Muscle of arm (tissue), 14 donors: ENCODE results near the gene TRIM37. TPM values are rescaled to one million over a fixed set of nuclear protein-coding genes. Genes with fewer than 3 reads are reported as not detected.
"Not testable (repeated sequence)": the region's sequence is repeated elsewhere in the genome, so short reads cannot be mapped to it uniquely, and the experiment has no call there.

Source experiments
- DNase-seq: peaks from one replicate; pipeline ENCODE4 v3.0.0-alpha.2; 2013
- long read RNA-seq, 11 donors: transcript quantifications; one replicate each; lab custom pipeline, GENCODE V29; 2026
- polyA plus RNA-seq, 12 donors: library from polyadenylated mRNA; unstranded; fragments of 120-200 nt; gene quantifications; one replicate each; pipeline ENCODE4 v1.2.1, GENCODE V29; 2013; ENCODE audit not compliant: insufficient read length in 12 of 12

TRIM37 gene, protein sequence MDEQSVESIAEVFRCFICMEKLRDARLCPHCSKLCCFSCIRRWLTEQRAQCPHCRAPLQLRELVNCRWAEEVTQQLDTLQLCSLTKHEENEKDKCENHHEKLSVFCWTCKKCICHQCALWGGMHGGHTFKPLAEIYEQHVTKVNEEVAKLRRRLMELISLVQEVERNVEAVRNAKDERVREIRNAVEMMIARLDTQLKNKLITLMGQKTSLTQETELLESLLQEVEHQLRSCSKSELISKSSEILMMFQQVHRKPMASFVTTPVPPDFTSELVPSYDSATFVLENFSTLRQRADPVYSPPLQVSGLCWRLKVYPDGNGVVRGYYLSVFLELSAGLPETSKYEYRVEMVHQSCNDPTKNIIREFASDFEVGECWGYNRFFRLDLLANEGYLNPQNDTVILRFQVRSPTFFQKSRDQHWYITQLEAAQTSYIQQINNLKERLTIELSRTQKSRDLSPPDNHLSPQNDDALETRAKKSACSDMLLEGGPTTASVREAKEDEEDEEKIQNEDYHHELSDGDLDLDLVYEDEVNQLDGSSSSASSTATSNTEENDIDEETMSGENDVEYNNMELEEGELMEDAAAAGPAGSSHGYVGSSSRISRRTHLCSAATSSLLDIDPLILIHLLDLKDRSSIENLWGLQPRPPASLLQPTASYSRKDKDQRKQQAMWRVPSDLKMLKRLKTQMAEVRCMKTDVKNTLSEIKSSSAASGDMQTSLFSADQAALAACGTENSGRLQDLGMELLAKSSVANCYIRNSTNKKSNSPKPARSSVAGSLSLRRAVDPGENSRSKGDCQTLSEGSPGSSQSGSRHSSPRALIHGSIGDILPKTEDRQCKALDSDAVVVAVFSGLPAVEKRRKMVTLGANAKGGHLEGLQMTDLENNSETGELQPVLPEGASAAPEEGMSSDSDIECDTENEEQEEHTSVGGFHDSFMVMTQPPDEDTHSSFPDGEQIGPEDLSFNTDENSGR
- 10 to 100 TPM in 11 of 12 donors, not detected in 1; 10.2 to 17.5 (median 15.0) TPM for polyA plus RNA-seq
- long read RNA-seq, donor 1, partial matches to known transcripts = 0 of 4 reads
- long read RNA-seq, donor 1, other reads (novel, unspliced or antisense) = 0 of 4 reads
- long read RNA-seq, donor 2, full-length matches to known transcripts = 1 of 1 reads
- long read RNA-seq, donor 2, partial matches to known transcripts = 0 of 1 reads
- long read RNA-seq, donor 2, other reads (novel, unspliced or antisense) = 0 of 1 reads
- long read RNA-seq, donor 3, full-length matches to known transcripts = 3 of 3 reads
- long read RNA-seq, donor 3, partial matches to known transcripts = 0 of 3 reads
- long read RNA-seq, donor 3, other reads (novel, unspliced or antisense) = 0 of 3 reads
- long read RNA-seq, donor 4 = 0 reads
- long read RNA-seq, donor 5, full-length matches to known transcripts = 2 of 2 reads
- long read RNA-seq, donor 5, partial matches to known transcripts = 0 of 2 reads
- long read RNA-seq, donor 5, other reads (novel, unspliced or antisense) = 0 of 2 reads
- long read RNA-seq, donor 6 = 0 reads
- long read RNA-seq, donor 7, full-length matches to known transcripts = 2 of 2 reads
- long read RNA-seq, donor 7, partial matches to known transcripts = 0 of 2 reads
- long read RNA-seq, donor 7, other reads (novel, unspliced or antisense) = 0 of 2 reads
- long read RNA-seq, donor 8, partial matches to known transcripts = 0 of 1 reads
- long read RNA-seq, donor 8, other reads (novel, unspliced or antisense) = 0 of 1 reads
- long read RNA-seq, donor 9 = 0 reads
- long read RNA-seq, donor 10, full-length matches to known transcripts = 2 of 2 reads
- long read RNA-seq, donor 10, partial matches to known transcripts = 0 of 2 reads
- long read RNA-seq, donor 10, other reads (novel, unspliced or antisense) = 0 of 2 reads
- long read RNA-seq, donor 11, full-length matches to known transcripts = 1 of 1 reads
- long read RNA-seq, donor 11, partial matches to known transcripts = 0 of 1 reads
- long read RNA-seq, donor 11, other reads (novel, unspliced or antisense) = 0 of 1 reads

DNA sequence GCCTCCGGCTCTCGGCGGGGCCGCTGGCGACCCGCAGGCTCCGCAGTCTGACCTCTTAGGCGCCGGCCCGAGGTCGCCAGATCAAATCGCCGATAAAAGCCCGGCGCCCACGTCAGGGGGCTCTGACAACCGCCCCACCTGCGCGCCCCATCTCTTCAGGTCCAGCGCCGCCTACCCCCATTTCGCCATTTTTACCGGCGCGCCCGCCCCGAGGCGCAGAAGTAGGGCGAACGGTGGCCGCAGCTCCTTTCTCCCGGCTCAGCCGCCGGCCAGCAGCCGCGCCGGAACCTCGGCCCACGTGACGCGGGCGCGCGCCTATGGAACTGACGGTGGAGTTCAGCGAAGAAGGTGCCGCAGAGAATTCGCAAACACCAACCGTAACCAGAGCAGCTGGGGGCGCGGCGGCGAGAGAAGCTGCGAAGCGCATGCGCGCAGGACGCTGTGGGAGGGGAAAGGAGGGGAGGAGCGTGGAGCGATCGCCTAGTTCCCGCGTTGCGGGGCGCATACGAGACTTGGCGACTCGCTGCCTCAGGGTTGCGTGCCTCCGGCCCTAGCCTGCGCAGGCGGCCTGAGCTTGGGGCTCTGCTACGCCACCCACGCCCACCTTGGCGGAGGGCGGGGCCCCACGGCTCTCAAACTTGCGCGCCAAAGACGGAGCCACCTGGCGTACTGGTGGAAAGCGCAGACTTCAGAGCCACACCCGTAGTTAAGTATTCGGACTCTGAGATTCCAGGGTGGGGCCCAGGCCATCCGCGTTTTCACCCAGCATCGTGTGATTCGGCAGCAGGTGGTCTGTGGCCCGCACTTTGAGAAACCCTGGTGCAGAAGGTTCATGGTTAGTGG lies at the start of gene TRIM37:
Gene TRIM37, minus strand, starts transcription at position 418 of the 843 bp plus-strand sequence. CDS start 419 bp downstream, outside the sequence.
- peak; percentile 99 for DNase-seq

DNA sequence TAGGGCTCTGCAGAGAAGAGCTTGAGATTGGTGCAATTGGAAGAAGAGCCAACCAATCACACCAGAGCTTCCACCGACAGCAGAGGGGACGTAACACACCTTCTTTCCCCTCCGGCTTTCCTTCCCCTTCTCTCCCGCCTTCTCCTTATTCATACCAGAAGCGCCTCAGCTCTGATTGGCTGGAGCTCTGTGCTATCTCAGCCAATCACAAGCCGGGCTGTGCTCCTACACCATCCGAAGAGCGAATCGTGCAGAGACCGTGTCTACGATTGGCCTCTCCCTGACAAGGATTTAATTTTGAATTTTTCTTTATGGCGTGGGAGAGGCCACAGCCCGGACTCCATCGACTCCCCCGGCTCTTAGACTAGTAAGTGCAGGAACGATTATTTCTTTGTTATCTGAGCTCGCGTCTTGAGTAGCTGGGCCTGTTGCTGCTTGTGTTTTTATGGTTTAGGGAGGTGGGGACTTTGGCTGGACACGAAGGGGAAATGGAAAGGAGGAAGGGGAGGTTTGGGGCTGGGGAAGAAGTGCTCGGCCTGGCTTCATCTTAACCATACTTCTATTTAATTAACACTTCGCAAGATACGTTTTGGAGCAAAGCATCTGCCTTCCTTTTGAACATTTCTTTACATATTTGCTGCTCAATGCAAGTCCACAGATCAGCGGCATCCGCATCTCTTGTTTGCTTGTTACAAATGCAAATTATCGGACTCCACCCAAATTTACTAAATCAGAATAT lies 48.9 kb upstream of the TRIM37 start, which contains the start of gene PRR11:
Gene PRR11, plus strand, starts transcription at position 308 of the 739 bp plus-strand sequence. CDS start 14,007 bp downstream, outside the sequence.
- DNase-seq = peak; percentile 9

DNA sequence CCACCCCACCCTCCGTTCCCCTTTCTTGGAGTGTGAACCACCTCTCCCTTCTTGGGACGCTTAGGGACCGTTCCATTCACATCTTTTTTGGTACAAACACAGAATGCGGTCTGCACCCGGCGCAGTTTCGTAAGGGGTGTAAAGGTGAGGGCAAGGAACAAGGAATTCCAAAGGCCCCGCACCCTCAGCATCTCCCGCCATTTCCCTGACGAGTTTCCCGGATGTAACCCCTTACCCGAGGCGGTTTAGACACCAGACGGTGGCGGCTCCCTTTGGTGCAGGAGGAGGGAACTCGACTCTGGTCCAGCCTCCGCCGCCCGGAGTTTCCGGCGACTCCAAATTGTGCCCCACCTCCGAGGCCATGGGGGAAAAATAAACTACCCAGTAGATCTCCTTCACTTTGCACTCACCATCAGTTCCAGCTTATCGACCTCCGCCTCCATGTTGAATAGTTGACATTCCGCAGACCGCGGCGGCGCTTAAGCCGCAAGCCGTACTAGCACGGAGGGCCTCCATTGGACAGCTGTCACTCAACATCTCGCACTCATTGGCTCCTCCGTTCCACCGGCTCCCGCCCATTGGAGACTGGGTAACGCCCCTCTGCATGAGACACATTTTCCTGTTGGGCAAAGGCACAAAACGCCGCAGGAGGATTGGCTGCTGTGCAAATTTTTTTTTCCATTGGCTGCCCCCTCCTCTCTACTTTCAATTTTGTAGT lies 48.2 kb upstream of the TRIM37 start, which contains the start of gene SKA2:
Gene SKA2, minus strand, starts transcription at position 466 of the 718 bp plus-strand sequence. Its CDS starts 23 bp downstream, at position 443.
- DNase-seq = peak; percentile 98

DNA sequence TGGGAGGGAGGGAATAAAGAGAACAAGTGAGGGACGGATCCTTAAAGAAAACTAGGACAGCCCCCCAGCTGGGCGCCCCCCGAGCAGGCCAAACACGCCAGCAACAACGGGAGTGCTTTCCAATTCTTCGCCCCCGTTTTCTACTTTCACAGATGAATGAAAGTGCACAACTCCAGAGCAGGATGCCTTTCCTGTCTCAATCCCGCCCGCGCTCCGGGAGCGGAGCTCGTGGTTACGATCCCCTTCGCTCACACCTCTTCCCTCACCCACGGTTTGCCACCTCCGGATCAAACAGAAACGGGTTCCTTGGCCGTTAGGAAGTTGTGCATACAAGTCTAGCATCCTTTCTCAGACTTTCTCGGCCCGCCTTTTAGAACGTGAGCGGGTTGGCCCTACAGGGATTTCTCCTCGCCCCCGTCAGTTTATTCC lies 47.6 kb upstream of the TRIM37 start:
- no peak for DNase-seq

- DNase-seq = no peak
These were observed 46.2 kb upstream of the TRIM37 start for GRCh38 chr17:59152925-59153324.

- no peak for DNase-seq
These were observed 44.9 kb upstream of the TRIM37 start for GRCh38 chr17:59151591-59151990.

DNA sequence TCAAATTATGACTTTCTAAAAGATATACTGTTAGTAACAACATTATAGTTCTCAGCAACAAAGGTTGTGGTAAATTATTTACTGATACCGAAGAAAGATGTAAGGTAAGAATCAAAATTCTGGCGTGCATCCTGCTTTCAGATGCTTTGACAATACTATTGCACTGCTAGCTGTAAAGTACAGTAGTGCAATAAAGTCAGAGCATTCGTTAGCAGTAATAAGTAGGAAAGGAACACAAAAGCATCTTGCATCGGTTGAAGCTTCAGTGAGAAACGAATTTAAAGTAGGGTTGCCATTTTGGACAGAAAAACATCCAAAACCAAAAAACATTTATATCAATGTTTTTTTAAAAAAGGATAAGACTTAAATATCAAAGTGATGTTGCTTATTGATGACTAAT lies 44.3 kb upstream of the TRIM37 start:
- no peak for DNase-seq

GRCh38 chr17:59149841-59150511 lies 43.3 kb upstream of the TRIM37 start:
- no peak for DNase-seq

- no peak for DNase-seq
These were observed 42.4 kb upstream of the TRIM37 start for GRCh38 chr17:59149051-59149450.

GRCh38 chr17:59145571-59146096 lies 39.0 kb upstream of the TRIM37 start:
- DNase-seq = no peak

DNA sequence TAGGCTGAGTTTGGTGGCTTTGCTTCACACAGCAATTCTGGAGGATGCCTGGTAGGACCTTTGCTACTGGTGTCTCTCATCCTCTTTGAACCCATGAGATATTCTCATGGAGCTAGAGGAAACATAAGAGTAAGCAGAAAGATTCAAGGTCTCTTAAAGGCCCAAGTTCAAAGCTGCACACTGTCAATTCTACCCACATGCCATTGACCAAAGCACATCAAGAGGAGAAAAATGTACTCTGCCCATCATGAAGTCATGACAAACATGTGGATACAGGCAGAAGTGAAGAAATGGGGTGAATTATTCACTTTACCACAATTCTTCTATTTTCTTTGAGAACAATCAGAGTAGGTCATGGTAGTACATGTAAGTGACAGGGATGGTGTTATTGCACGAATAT lies 35.2 kb upstream of the TRIM37 start:
- no peak for DNase-seq

GRCh38 chr17:59139939-59140338 lies 33.3 kb upstream of the TRIM37 start:
- no peak for DNase-seq

GRCh38 chr17:59138339-59138738 lies 31.7 kb upstream of the TRIM37 start:
- DNase-seq = not testable (repeated sequence)

- no peak for DNase-seq
These were observed 24.5 kb upstream of the TRIM37 start for GRCh38 chr17:59131131-59131530.

GRCh38 chr17:59129814-59130213 lies 23.1 kb upstream of the TRIM37 start:
- DNase-seq = no peak

GRCh38 chr17:59126809-59127417 lies 20.2 kb upstream of the TRIM37 start:
- DNase-seq = no peak
